Head of caudate nucleus (tissue), 42 donors: Measurements from ENCODE around the gene ATXN7.
A peak's percentile ranks its signal among the peaks of the same experiment; 100 is the strongest.

Experiments
- DNase-seq, 42 donors: peaks; one replicate each; pipeline versions ENCODE4 v3.0.0 to v3.0.0-alpha.2; 2020 to 2021; ENCODE audit warnings: mixed read lengths in 7 of 42
- intact Hi-C: fragments of 100-400 bp; cut with DNase I; formaldehyde crosslinking; loops from one replicate; pipeline ENCODE4 v1.15.0; 2022

ATXN7 gene

GRCh38 chr3:63951492-63952247 is 88.0 kb downstream of the ATXN7 start:
- intact Hi-C loops = no loop called here

GRCh38 chr3:63952248-63952594 is 88.6 kb downstream of the ATXN7 start:
- DNase-seq = no peak
- intact Hi-C loops = no loop called here

More at GRCh38 chr3:63951492-63952247, 88.0 kb downstream of the ATXN7 start:
- DNase-seq = no peak

- intact Hi-C loops = no loop called here
- DNase-seq = no peak
These were observed 90.5 kb downstream of the ATXN7 start for GRCh38 chr3:63954182-63954581.

GRCh38 chr3:63955036-63955650 is 91.5 kb downstream of the ATXN7 start:
- intact Hi-C loops = no loop called here
- no peak for DNase-seq

GRCh38 chr3:63955830-63956545 is 92.3 kb downstream of the ATXN7 start:
- intact Hi-C loops = no loop called here

GRCh38 chr3:63959146-63959545 is 95.5 kb downstream of the ATXN7 start:
- no peak for DNase-seq
- intact Hi-C loops = no loop called here

More at GRCh38 chr3:63955830-63956545, 92.3 kb downstream of the ATXN7 start:
- DNase-seq = peak in 18 of 42 donors; percentile 18 to 69 (median 34)

GRCh38 chr3:63960048-63960711 is 96.5 kb downstream of the ATXN7 start:
- DNase-seq = peak in 20 of 42 donors; percentile 12 to 71 (median 31)
- intact Hi-C loops = no loop called here

GRCh38 chr3:63961891-63962290 is 98.2 kb downstream of the ATXN7 start:
- intact Hi-C loops = no loop called here
- no peak for DNase-seq

- DNase-seq = no peak
- intact Hi-C loops = no loop called here
These were observed 99.8 kb downstream of the ATXN7 start for GRCh38 chr3:63963496-63963895.

- no peak for DNase-seq
- intact Hi-C loops = no loop called here
These were observed 101.2 kb downstream of the ATXN7 start for GRCh38 chr3:63964681-63965485.

- no peak for DNase-seq
- intact Hi-C loops = no loop called here
These were observed 102.3 kb downstream of the ATXN7 start for GRCh38 chr3:63966007-63966406.

GRCh38 chr3:63966871-63967270 is 103.2 kb downstream of the ATXN7 start:
- DNase-seq = no peak
- intact Hi-C loops = no loop called here

- peak in 5 of 42 donors; percentile 7 to 22 (median 15) for DNase-seq
- intact Hi-C loops = no loop called here
These were observed 104.3 kb downstream of the ATXN7 start for GRCh38 chr3:63967675-63968611.

GRCh38 chr3:63968612-63969350 is 105.1 kb downstream of the ATXN7 start:
- DNase-seq = no peak
- intact Hi-C loops = no loop called here

- intact Hi-C loops = no loop called here
- DNase-seq = no peak
These were observed 106.2 kb downstream of the ATXN7 start for GRCh38 chr3:63969876-63970275.

GRCh38 chr3:63970631-63971475 is 107.2 kb downstream of the ATXN7 start:
- peak in 13 of 42 donors; percentile 23 to 75 (median 47) for DNase-seq
- intact Hi-C loops = no loop called here
